GM23248 (cell line): ENCODE data around the gene BCL2. TPM values are rescaled to one million over a fixed set of nuclear protein-coding genes. Genes with fewer than 3 reads are reported as not detected.

Source experiments
- DNase-seq: peaks from one replicate; pipeline ENCODE4 v3.0.0-alpha.2; 2015
- H2AFZ ChIP-seq: fragments of 200-600 bp; sonication (generic); 2 replicates; pipeline ENCODE4 v1.6.1; 2016; ENCODE audit warnings: antibody characterized with exemption
- H3F3A ChIP-seq: fragments of 200-600 bp; sonication (generic); 2 replicates; pipeline ENCODE4 v1.6.1; 2016; ENCODE audit warnings: mild to moderate bottlenecking, antibody characterized with exemption, mixed run types; ENCODE audit not compliant: insufficient read depth
- H3K27ac ChIP-seq: fragments of 200-600 bp; sonication (generic); 2 replicates; pipeline ENCODE4 v1.5.1; 2016; ENCODE audit warnings: mild to moderate bottlenecking
- H3K27me3 ChIP-seq: fragments of 200-600 bp; sonication (generic); replicated peaks from 2 replicates; pipeline ENCODE4 v1.6.1; 2016; ENCODE audit warnings: mild to moderate bottlenecking; ENCODE audit not compliant: insufficient read depth
- H3K36me3 ChIP-seq: fragments of 200-600 bp; sonication (generic); 2 replicates; pipeline ENCODE4 v1.6.1; 2016; ENCODE audit warnings: low read depth, mild to moderate bottlenecking
- H3K4me1 ChIP-seq: fragments of 200-600 bp; sonication (generic); 2 replicates; pipeline ENCODE4 v1.6.1; 2016; ENCODE audit warnings: mild to moderate bottlenecking; ENCODE audit not compliant: insufficient read depth
- H3K4me2 ChIP-seq: fragments of 200-600 bp; sonication (generic); one replicate; pipeline ENCODE4 v1.6.1; 2016; ENCODE audit warnings: mild to moderate bottlenecking; ENCODE audit not compliant: unreplicated experiment
- H3K4me3 ChIP-seq: fragments of 200-600 bp; sonication (generic); 2 replicates; pipeline ENCODE4 v1.5.1; 2016; ENCODE audit warnings: mild to moderate bottlenecking
- H3K79me2 ChIP-seq: fragments of 200-600 bp; sonication (generic); 2 replicates; pipeline ENCODE4 v1.6.1; 2016; ENCODE audit warnings: mild to moderate bottlenecking; ENCODE audit not compliant: insufficient read depth
- H3K9ac ChIP-seq: fragments of 200-600 bp; sonication (generic); 2 replicates; pipeline ENCODE4 v1.6.1; 2016; ENCODE audit warnings: mild to moderate bottlenecking
- H3K9me2 ChIP-seq: fragments of 200-600 bp; sonication (generic); 2 replicates; pipeline ENCODE4 v1.6.1; 2016; ENCODE audit warnings: mixed run types, mild to moderate bottlenecking, moderate library complexity; ENCODE audit not compliant: insufficient read depth
- H3K9me3 ChIP-seq: fragments of 200-600 bp; sonication (generic); one replicate; pipeline ENCODE4 v1.6.1; 2017; ENCODE audit warnings: low read depth
- H4K20me1 ChIP-seq: fragments of 200-600 bp; sonication (generic); 2 replicates; pipeline ENCODE4 v1.6.0; 2016; ENCODE audit not compliant: insufficient read depth
- EZH2 ChIP-seq: fragments of 200-600 bp; sonication (generic); IDR thresholded peaks from 2 replicates; pipeline ENCODE4 v1.6.1; 2018; ENCODE audit warnings: antibody characterized with exemption, mild to moderate bottlenecking; ENCODE audit not compliant: insufficient read depth, poor library complexity, severe bottlenecking
- EZH2phosphoT487 ChIP-seq: fragments of 200-600 bp; sonication (generic); IDR thresholded peaks from 2 replicates; pipeline ENCODE4 v1.6.1; 2018; ENCODE audit warnings: antibody characterized with exemption, moderate library complexity, mild to moderate bottlenecking, low read depth; ENCODE audit not compliant: insufficient read depth
- WGBS, 2 experiments: methylation state at CpG; one replicate each; pipeline ENCODE4 v1.1.6; 2015 to 2017; ENCODE audit warnings: low lambda C conversion rate in 2 of 2, low coverage in 1 of 2; ENCODE audit errors: missing lambda C conversion rate in 2 of 2; 5-methylcytosine and 5-hydroxymethylcytosine counted together
- in situ Hi-C: fragments of 300-500 bp; cut with MboI; formaldehyde crosslinking; loops from 2 replicates; pipeline ENCODE4 v1.15.0; 2020
- polyA plus RNA-seq: library from polyadenylated mRNA; unstranded; fragments of >200 nt; fragmentation: Nextera tagmentation; extraction: Ambion mirVana; gene quantifications from 2 replicates; pipeline ENCODE4 v1.2.1, GENCODE V29; 2016
- total RNA-seq: library from RNA; depleted of rRNA; stranded (reverse); fragments of >200 nt; shearing (Covaris generic); gene quantifications from 2 replicates; pipeline ENCODE4 v1.2.3, GENCODE V29; 2014

The BCL2 gene
- total and polyA plus RNA-seq, 2 experiments from 2014 or later = 0.30 to 1.5 TPM

GRCh38 chr18:63182310-63182772, 137.2 kb downstream of the BCL2 start:
- DNase-seq = no peak
- Histone ChIP-seq H2AFZ (no peak overlapping the region), H3K4me1 (peaks cover 16% of the 10 kb centered on the region; the same call in 1 of the 2 replicates), H3K4me3 (no peak overlapping the region), H3F3A (no peaks in the 10 kb centered on the region), H3K36me3 (no peaks in the 10 kb centered on the region), H3K27me3 (no peaks in the 10 kb centered on the region; the same call in 1 of the 2 replicates), H3K79me2 (no peaks in the 10 kb centered on the region), H3K9me2 (no peaks in the 10 kb centered on the region), H3K27ac (no peak overlapping the region), H4K20me1 (no peaks in the 10 kb centered on the region), H3K9ac (no peak overlapping the region), H3K4me2 (no peak overlapping the region), H3K9me3 (no peaks in the 10 kb centered on the region)
- WGBS, 2 experiments = 60% methylated on average over 5 of the region's 5 CpGs
- no peak for TF ChIP-seq EZH2phosphoT487
- no peak for TF ChIP-seq EZH2
- in situ Hi-C loops = no loop called here

GRCh38 chr18:63181706-63182309, 137.8 kb downstream of the BCL2 start:
- H4K20me1 ChIP-seq = no peaks in the 10 kb centered on the region
- no peak for DNase-seq
- H3K4me3 ChIP-seq = no peak overlapping the region
- H2AFZ ChIP-seq = no peak overlapping the region
- no peaks in the 10 kb centered on the region for H3F3A ChIP-seq
- H3K27ac ChIP-seq = no peak overlapping the region
- WGBS, 2 experiments = 16 to 17% methylated on average over 5 of the region's 5 CpGs
- no peak overlapping the region for H3K9ac ChIP-seq
- H3K9me3 ChIP-seq = no peaks in the 10 kb centered on the region
- H3K36me3 ChIP-seq = no peaks in the 10 kb centered on the region
- H3K27me3 ChIP-seq = no peaks in the 10 kb centered on the region; the same call in 1 of the 2 replicates
- TF ChIP-seq EZH2 (no peak), EZH2phosphoT487 (no peak)
- no peaks in the 10 kb centered on the region for H3K79me2 ChIP-seq
- no peak overlapping the region for H3K4me2 ChIP-seq
- in situ Hi-C loops = no loop called here
- H3K9me2 ChIP-seq = no peaks in the 10 kb centered on the region
- H3K4me1 ChIP-seq = peaks cover 14% of the 10 kb centered on the region; the same call in 1 of the 2 replicates

GRCh38 chr18:63180971-63181376, 138.6 kb downstream of the BCL2 start:
- Histone ChIP-seq H3K9me3 (no peaks in the 10 kb centered on the region), H3K4me1 (0 out of 2 replicates have a peak, but pooled peaks cover 7% of the 10 kb centered on the region), H4K20me1 (no peaks in the 10 kb centered on the region), H3K27me3 (no peaks in the 10 kb centered on the region; the same call in 1 of the 2 replicates), H3K9me2 (no peaks in the 10 kb centered on the region), H3K4me2 (no peak overlapping the region), H3K36me3 (no peaks in the 10 kb centered on the region), H3K9ac (no peak overlapping the region), H3K4me3 (no peak overlapping the region), H3F3A (no peaks in the 10 kb centered on the region), H3K79me2 (no peaks in the 10 kb centered on the region), H2AFZ (no peak overlapping the region), H3K27ac (no peak overlapping the region)
- 78 to 88% methylated on average over 5 of the region's 5 CpGs for WGBS, 2 experiments
- TF ChIP-seq EZH2 (no peak), EZH2phosphoT487 (no peak)
- in situ Hi-C loops = no loop called here
- no peak for DNase-seq

GRCh38 chr18:63180321-63180720, 139.2 kb downstream of the BCL2 start:
- no peaks in the 10 kb centered on the region for H3F3A ChIP-seq
- no peaks in the 10 kb centered on the region for H3K36me3 ChIP-seq
- no peaks in the 10 kb centered on the region for H3K9me2 ChIP-seq
- no peaks in the 10 kb centered on the region for H4K20me1 ChIP-seq
- 81 to 87% methylated on average over 8 to 11 of the region's 11 CpGs for WGBS, 2 experiments
- TF ChIP-seq EZH2phosphoT487 = no peak
- no peak for TF ChIP-seq EZH2
- no peak overlapping the region for H3K9ac ChIP-seq
- H3K4me2 ChIP-seq = no peak overlapping the region
- H3K4me1 ChIP-seq = 0 out of 2 replicates have a peak, but pooled peaks cover 7% of the 10 kb centered on the region
- no peaks in the 10 kb centered on the region for H3K79me2 ChIP-seq
- H3K4me3 ChIP-seq = no peak overlapping the region
- no peaks in the 10 kb centered on the region; the same call in 1 of the 2 replicates for H3K27me3 ChIP-seq
- no peaks in the 10 kb centered on the region for H3K9me3 ChIP-seq
- in situ Hi-C loops = no loop called here
- no peak overlapping the region for H3K27ac ChIP-seq
- no peak for DNase-seq
- no peak overlapping the region for H2AFZ ChIP-seq
